Mesenteric fat pad (tissue), 1 donor: ENCODE results near the gene ZNF385B. TPM values are rescaled to one million over a fixed set of nuclear protein-coding genes. Genes with fewer than 3 reads are reported as not detected.
"Not testable (repeated sequence)": the region's sequence is repeated elsewhere in the genome, so short reads cannot be mapped to it uniquely, and the experiment has no call there.

Experiments used
- DNase-seq: peaks from one replicate; pipeline ENCODE4 v3.0.0-alpha.2; 2020; ENCODE audit warnings: low spot score
- total RNA-seq: library from RNA; stranded (reverse); fragmentation: NEBNext Ultra II Directional; extraction: Animal tissue kit (Norgen Biotek cat#: 25700); gene quantifications from one replicate; pipeline ENCODE4 v1.2.1, GENCODE V29; 2021
- donor health status: DM: yes; HTN: yes; CAD: no.

The ZNF385B gene
- total RNA-seq, 1 donor from 2014 or later = 0.39 TPM

DNA sequence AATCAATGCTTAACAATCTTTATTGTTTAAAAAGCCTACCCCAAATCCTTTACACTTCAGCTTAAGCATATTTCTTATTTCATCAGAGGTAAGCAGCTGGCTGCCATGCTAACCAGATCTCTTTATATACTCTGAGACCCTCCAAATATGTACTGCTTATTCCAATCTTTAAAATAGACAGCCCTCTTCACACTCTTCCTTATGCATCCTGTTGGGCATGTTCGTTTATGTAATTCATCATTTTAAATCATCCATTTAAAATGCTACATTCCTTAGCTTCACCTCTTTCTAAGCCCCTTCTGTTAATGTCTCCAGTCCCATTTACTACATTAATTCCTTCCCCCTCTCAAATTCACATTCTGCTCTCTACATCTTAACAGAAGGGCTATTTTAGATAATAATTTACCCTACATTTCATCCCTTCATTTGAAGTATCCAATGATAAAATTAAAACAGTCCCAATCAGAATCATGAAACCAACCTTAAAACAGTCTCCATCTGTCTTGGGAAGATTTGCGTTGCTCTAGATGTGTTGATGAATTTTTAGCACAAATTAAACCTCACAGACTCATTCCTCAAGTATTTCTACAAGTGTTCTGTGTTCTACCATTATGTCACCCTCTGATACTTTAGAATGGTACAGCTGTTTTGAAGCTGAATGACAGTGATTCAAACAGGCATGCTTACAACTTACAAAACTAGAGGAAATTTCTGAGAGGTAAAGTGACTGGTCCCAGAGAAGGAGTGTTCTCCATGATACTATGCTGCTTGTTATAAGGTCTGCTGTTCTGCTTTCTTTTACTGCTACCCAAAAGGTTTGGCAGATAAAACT is 59.1 kb downstream of the ZNF385B start:
- DNase-seq = no peak

DNA sequence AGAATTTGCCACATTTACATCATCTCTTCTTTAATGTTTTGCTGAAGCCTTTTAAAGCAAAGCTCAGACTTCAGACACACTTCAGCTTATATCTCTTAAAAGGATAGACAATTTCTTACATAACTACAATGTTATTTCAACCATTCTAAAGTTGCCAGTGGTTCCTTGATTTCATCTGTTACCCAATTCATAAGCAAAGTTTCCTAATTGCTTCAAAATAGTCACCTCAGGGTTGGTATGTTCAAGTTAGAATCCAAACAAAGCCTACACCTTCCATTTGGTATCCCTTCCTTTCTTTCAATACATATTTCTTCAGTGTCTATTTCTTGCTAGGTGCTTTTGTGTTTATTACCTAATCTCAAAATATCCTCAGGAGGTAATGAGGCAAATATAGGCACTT is 60.6 kb downstream of the ZNF385B start:
- no peak for DNase-seq

GRCh38 chr2:179796213-179797007 is 65.0 kb downstream of the ZNF385B start:
- DNase-seq = no peak

DNA sequence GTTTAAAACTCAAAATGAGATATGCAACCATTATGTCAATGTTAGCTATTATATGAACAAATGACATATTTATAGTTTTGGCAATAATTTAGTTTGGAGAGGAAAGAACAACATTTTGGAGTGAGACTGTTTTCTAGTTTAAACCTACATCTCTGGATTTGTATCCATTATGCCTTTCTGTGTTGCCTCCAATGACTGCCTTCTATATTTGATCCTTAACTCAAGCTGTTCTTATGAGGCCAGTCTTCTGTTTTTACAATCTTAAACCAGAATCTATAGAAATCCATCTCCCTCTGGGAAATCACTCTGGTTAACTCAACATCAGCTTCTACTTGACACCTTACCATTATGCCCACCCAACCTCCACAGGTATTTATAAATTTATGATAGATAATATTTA is 67.5 kb downstream of the ZNF385B start:
- DNase-seq = no peak

DNA sequence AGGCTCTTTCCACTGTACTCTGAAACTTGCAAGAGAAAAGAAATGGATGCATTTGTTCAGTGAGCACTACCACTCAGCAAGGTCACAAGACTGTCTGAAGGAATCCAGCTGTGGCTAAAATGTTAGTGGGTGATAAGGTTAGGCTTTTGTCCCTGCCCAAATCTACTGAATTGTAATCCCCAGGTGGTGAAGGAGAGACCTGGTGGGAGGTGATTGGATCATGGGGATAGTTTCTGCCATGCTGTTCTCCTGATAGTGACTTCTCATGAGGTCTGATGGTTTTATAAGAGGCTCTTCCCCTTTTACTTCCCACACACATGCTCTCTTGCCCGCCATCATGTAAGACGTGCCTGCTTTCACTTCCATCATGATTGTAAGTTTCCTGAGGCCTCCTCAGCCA is 68.2 kb downstream of the ZNF385B start:
- DNase-seq = no peak

DNA sequence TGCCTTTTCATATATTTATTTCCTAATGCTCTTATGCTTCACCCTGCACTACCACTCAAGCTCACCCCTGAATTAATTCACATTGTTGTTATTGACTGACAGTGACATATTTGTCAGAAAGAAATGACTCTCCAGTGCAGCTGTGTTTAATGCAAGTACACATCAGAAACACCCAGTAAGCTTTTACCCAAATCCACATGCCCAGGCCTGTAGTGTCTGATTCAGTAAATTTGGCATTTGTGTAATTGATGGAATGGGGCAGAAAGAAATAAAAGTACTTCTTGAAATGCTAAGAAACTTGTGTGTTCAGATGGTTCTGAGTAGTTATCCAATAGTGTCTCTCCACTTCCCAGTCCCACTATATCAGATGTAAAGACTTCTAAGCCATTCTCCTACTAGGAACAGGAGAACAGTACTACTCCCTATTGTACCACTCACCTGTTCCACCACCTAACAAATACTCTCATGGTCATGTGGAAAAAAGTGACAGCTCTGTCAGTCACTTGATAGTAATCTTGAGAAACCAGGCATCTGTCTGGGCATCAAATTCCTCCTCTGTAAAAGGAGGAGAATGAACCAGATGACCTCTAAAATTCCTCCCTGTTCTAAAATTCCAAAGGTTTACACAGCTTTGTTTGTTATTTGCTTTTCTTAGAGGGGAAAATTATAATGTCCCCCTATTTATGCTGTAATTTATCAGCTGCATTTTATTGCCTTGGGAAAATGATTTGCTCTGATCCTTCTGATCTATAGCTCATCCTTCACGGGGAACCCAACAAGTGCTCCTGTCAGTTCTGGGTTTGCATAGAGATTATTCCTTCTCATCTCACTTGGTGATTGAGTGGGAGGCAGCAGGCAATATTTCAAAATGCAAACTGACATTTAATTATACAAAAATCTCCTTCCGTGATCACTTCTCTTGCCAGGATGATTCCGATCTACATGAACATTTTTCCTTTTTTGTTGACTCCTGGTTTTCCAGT is 70.9 kb downstream of the ZNF385B start:
- no peak for DNase-seq

GRCh38 chr2:179788104-179788503 is 73.3 kb downstream of the ZNF385B start:
- DNase-seq = no peak

GRCh38 chr2:179787601-179788000 is 73.8 kb downstream of the ZNF385B start:
- DNase-seq = no peak

- DNase-seq = no peak
These were observed 75.5 kb downstream of the ZNF385B start for GRCh38 chr2:179785902-179786301.

DNA sequence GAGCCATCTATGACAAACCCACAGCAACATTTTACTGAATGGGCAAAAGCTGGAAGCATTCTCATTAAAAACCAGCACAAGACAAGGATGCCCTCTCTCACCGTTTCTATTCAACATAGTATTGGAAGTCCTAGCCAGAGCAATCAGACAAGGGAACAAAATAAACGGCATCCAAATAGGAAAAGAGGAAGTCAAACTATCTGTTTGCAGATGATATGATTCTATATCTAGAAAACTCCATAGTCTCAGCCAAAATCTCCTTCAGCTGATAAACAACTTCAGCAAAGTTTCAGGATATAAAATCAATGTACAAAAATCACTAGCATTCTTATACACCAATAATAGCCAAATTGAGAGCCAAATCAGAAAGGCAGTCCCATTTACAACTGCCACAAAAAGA is 79.1 kb downstream of the ZNF385B start:
- DNase-seq = not testable (repeated sequence)

- DNase-seq = no peak
These were observed 87.4 kb downstream of the ZNF385B start for GRCh38 chr2:179773986-179774385.

GRCh38 chr2:179772346-179772745 is 89.1 kb downstream of the ZNF385B start:
- DNase-seq = no peak

DNA sequence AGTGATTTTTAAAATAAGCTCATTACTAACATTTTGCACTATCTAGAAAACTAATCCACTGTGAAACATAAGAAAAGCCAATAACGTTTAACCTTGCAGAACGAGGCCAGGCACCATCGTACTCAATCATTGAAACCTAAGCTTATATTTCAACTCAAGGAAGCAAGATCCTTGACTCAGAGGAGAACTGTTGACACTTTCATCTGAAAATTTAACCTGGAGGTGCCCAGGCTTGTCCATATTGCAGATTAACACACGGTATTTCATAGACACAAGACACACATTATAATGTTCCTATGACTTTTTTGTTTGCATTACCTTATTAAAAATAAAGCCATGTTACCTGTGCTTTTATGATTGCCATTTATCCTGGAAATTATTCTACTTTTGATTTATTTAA is 89.6 kb downstream of the ZNF385B start:
- DNase-seq = no peak

GRCh38 chr2:179770029-179770428 is 91.4 kb downstream of the ZNF385B start:
- no peak for DNase-seq

- no peak for DNase-seq
These were observed 92.1 kb downstream of the ZNF385B start for GRCh38 chr2:179769323-179769722.

DNA sequence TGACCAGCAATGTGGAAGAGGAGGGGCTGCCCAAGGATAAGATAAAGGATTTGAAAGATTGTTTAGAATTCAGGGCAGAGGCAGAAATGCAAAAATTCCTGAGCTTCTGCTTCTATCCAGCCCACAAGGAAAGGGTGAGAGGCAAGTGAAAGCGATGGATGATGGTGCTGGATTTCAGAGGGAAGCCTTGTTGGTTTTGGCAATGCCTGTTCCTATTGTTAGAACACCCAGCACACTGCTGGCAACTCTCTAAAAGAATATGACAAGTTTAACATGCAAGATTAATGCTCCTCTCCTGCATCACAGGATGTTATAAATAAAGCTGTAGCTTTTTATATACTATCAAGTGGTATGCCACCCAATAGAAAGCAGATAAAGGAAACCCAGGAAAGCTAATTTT is 92.6 kb downstream of the ZNF385B start:
- no peak for DNase-seq

DNA sequence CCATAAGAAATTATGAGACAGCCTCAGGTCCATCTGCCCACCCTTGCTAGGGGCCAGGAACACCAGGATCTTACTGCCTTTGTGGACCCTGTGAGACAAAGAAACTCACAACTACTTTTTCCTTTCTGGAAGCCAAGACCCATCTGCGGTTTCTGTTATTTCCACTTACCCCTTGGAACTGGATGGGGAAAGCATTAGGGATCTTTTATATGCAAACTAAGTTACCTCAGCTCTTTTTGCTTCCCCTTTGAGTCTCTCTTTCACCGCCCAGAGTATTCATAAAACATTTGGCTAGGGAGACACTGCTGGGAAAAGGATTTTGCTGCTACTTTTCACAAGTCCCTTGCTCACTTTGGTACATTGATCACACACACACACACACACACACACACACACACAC is 95.7 kb downstream of the ZNF385B start:
- DNase-seq = no peak

GRCh38 chr2:179764710-179765109 is 96.7 kb downstream of the ZNF385B start:
- DNase-seq = no peak

GRCh38 chr2:179758636-179759035 is 102.8 kb downstream of the ZNF385B start:
- no peak for DNase-seq

DNA sequence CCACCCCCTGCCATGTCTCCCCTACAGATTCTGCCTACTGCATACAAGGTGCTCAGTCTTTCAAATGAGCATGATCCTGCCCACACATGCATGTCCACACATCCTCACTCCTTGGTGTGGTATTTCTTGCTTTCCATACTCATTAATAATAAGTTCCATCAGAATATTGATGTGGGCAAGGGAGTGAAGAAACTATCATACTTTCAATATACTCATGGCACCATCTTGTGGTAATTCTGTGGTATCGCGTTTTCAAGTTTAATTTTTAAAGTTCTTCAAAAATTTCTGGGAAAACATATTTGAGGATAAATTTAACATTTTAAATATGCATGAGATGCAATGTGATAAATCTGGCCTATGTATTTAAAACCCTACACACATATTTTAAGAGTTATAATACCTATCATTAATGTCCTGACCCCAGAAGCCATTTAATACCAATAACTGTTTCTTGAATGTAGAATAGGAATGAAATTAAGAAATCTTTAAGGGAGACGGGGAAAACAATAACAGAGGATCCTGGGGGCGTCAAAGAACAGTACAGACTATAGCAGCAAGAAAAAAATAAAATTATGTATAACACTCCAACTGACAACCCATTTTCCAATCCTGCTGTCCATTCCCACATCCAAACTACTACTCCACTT is 110.1 kb downstream of the ZNF385B start:
- no peak for DNase-seq

DNA sequence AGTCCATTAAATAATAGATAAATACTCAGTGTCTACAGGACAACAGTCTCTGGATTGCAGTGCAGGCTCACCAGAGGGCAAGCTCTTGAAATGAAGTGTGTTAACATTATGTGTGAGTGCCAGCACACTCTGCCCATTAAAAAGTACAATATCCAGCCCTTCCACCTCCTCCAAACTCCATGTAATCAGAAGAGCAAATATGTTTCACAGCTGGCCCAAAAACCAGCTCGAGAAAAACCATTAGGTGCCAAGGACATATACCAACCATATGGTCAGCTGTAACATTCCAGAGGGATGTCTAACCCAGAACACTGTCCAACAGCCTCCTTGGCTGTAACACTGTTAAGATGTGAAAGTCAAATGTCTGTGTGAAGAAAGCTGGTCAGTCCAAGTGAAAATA is 112.2 kb downstream of the ZNF385B start:
- no peak for DNase-seq
